ENCODE results near the gene SCGB1D1.

SCGB1D1 gene

DNA sequence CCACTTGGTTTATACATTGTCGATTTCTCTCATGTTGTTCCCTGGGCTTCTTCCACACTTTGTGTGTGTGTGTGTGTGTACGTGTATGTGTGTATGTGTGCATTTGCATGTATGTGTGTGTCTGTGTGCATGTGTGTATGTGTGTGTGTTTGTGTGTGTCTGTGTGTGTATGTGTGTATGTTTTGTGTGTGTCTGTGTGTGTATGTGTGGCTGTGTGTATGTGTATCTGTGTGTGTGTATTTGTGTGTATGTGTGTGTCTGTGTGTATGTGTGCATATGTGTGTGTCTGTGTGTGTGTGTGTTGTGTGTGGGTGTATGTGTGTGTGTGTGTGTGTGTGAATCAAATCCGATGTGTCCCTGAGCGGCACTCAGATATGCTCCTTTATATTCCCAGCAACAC is 47.5 kb downstream of the SCGB1D1 start:
- no peak for DNase-seq

DNA sequence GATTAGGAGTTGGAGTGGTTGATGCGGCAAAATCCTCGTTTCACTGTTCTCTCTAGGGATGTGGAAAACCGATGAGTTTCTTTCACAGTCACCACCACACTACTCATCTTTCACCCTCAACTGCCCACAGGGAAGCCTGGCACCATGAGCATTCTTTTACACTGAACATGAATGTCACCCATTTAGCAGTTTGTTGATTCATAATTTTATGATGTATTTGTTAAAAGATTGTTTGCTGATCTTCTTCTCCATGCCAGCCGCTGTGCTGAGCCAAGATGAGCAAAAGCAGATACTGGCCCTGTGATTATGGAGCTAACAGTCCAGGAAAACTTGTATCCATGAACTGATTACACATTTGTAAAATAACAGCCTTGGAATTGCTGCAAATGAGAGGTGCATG is 48.1 kb downstream of the SCGB1D1 start:
- DNase-seq = no peak

DNA sequence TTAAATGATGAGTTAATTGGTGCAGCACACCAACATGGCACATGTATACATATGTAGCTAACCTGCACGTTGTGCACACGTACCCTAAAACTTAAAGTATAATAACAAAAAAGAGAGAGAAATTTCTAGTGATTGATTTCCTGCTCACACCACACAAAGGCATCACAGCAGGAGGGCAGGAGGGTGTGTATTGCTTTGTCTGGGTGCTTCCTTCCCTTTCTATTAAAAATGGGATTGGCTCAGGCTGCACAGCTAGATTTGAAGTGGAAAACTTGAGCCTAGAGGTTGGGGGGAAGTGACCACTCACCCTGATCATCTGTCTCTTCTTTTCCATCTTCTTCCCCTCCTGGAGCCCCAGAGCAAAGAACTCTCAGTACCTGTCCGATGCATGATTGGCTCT is 51.1 kb downstream of the SCGB1D1 start:
- DNase-seq = no peak

DNA sequence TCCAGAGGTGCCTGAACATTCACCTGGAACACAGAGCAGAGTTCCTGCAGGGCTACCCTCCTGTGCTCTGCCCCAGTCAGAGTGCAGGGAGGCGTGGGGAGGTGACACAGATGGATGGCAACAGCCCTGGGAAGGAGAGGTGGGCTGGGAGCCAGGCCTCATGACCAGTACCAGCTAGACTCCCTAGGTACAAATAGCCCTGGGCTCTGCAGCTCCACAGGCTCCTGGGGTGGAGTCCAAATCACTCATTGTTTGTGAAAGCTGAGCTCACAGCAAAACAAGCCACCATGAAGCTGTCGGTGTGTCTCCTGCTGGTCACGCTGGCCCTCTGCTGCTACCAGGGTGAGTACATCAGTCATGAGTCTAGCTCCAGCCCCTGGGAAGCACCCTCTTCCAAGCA is 52.0 kb downstream of the SCGB1D1 start, which contains the start of gene SCGB1D2:
TSS of gene SCGB1D2 (plus strand) at position 219 of the 400 bp plus-strand sequence. CDS start at position 288, 69 bp downstream.
- DNase-seq = peak; percentile 93

Data from NCI-H2081 treated with DMSO at 0.1 percent for 48 hours (cell line).